ENCODE data around the gene SAMD5. TPM values are rescaled to one million over a fixed set of nuclear protein-coding genes. Genes with fewer than 3 reads are reported as not detected.

Gene SAMD5
- polyA plus RNA-seq, 2 of the 4 experiments (the other 2 are of a cell fraction): 0.79 to 2.0 TPM

DNA sequence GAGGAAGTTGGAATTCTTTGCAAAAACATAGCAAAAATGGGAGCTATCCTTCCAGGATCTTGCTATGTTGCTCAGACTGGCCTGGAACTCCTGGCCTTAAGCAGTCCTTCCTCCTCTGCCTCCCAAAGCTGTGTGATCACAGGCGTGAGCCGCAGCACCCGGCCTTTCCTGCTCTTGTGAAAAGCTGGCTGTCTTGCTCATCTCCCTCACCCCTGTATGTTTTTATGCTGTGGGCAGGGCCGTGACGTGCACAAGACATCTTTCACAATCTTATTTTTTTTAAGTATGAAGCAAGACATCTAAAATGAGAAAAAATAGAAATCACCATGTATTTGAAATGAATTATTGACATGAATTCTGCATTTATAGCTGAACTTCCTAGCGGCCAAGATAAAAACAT, 110.4 kb downstream of the SAMD5 start:
- Histone ChIP-seq H3K4me3 (no peak overlapping the region), H3K4me2 (no peak overlapping the region), H3K27ac (no peak overlapping the region), H3K4me1 (no peaks in the 10 kb centered on the region), H3K9me3 (no peaks in the 10 kb centered on the region)
- no peak for TF ChIP-seq RCOR1 (IDR thresholded peaks at IDR 0.05; ENCODE audit: low read depth, low read length)
- ATAC-seq: no peak
- DNase-seq (ENCODE audit: low read depth in 1 of 2, low spot score in 1 of 2): no peak
- CTCF ChIA-PET: no interaction called here
- no peak for FAIRE-seq
- POLR2A ChIA-PET: no interaction called here
- 60% methylated on average over 6 of the region's 6 CpGs for WGBS (ENCODE audit: missing lambda C conversion rate)
